Measurements from ENCODE around the gene SPEF2. TPM values are rescaled to one million over a fixed set of nuclear protein-coding genes. Genes with fewer than 3 reads are reported as not detected.

Gene SPEF2
- total RNA-seq, 1 donor from 2014 or later = 3.4 TPM

DNA sequence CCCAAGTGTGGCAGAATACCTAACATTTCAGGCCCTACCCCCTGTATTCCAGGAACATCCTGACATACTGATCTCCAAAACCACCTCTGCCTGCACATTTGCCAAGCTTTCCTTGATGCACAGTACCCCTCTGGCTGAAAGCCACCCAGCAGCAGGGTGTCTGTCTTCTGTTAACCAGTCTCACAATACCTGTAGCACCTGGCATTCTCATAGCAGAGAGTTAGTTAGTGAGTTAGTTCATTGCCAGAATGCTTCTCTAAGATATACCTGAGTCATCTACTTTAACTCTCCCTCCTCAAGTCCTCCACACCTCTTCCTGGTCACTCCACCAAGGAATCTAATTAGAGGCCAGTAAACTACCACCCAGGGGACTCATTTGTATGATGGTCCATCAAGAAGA is 192.9 kb downstream of the SPEF2 start:
- Mint-ChIP-seq H3K27ac (ENCODE audit: unreplicated experiment) (no peak overlapping the region), H3K4me1 (ENCODE audit: unreplicated experiment) (peaks cover 3% of the 10 kb centered on the region), H3K9me3 (ENCODE audit: unreplicated experiment) (no peaks in the 10 kb centered on the region), H3K36me3 (ENCODE audit: low read depth, unreplicated experiment) (no peaks in the 10 kb centered on the region), H3K27me3 (ENCODE audit: unreplicated experiment) (peaks cover 3% of the 10 kb centered on the region), H3K4me3 (ENCODE audit: unreplicated experiment) (no peak overlapping the region)
- DNase-seq (ENCODE audit: low spot score) = no peak
- TF ChIP-seq, protein P1, sequence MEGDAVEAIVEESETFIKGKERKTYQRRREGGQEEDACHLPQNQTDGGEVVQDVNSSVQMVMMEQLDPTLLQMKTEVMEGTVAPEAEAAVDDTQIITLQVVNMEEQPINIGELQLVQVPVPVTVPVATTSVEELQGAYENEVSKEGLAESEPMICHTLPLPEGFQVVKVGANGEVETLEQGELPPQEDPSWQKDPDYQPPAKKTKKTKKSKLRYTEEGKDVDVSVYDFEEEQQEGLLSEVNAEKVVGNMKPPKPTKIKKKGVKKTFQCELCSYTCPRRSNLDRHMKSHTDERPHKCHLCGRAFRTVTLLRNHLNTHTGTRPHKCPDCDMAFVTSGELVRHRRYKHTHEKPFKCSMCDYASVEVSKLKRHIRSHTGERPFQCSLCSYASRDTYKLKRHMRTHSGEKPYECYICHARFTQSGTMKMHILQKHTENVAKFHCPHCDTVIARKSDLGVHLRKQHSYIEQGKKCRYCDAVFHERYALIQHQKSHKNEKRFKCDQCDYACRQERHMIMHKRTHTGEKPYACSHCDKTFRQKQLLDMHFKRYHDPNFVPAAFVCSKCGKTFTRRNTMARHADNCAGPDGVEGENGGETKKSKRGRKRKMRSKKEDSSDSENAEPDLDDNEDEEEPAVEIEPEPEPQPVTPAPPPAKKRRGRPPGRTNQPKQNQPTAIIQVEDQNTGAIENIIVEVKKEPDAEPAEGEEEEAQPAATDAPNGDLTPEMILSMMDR (IDR thresholded peaks at IDR 0.05; ENCODE audit: unreplicated experiment) = no peak

GRCh38 chr5:35811108-35811741 is 193.6 kb downstream of the SPEF2 start:
- no peak overlapping the region for H3K27ac Mint-ChIP-seq (ENCODE audit: unreplicated experiment)
- H3K9me3 Mint-ChIP-seq (ENCODE audit: unreplicated experiment) = no peaks in the 10 kb centered on the region
- H3K27me3 Mint-ChIP-seq (ENCODE audit: unreplicated experiment) = peaks cover 3% of the 10 kb centered on the region
- H3K36me3 Mint-ChIP-seq (ENCODE audit: low read depth, unreplicated experiment) = no peaks in the 10 kb centered on the region
- no peak for DNase-seq (ENCODE audit: low spot score)
- peaks cover 3% of the 10 kb centered on the region for H3K4me1 Mint-ChIP-seq (ENCODE audit: unreplicated experiment)
- no peak overlapping the region for H3K4me3 Mint-ChIP-seq (ENCODE audit: unreplicated experiment)
- TF ChIP-seq, protein P1 (IDR thresholded peaks at IDR 0.05; ENCODE audit: unreplicated experiment) = no peak

- Mint-ChIP-seq H3K27ac (ENCODE audit: unreplicated experiment) (no peak overlapping the region), H3K9me3 (ENCODE audit: unreplicated experiment) (no peaks in the 10 kb centered on the region), H3K36me3 (ENCODE audit: low read depth, unreplicated experiment) (no peaks in the 10 kb centered on the region), H3K4me3 (ENCODE audit: unreplicated experiment) (no peak overlapping the region), H3K4me1 (ENCODE audit: unreplicated experiment) (no peaks in the 10 kb centered on the region), H3K27me3 (ENCODE audit: unreplicated experiment) (peaks cover 3% of the 10 kb centered on the region)
- TF ChIP-seq, protein P1 (IDR thresholded peaks at IDR 0.05; ENCODE audit: unreplicated experiment) = no peak
- DNase-seq (ENCODE audit: low spot score) = no peak
Measured at GRCh38 chr5:35813521-35813920, 195.9 kb downstream of the SPEF2 start.

GRCh38 chr5:35815089-35815936 is 197.7 kb downstream of the SPEF2 start:
- TF ChIP-seq, protein P1 (IDR thresholded peaks at IDR 0.05; ENCODE audit: unreplicated experiment) = peak; percentile 57
- Mint-ChIP-seq H3K27me3 (ENCODE audit: unreplicated experiment) (peaks cover 3% of the 10 kb centered on the region), H3K4me1 (ENCODE audit: unreplicated experiment) (no peaks in the 10 kb centered on the region), H3K9me3 (ENCODE audit: unreplicated experiment) (no peaks in the 10 kb centered on the region), H3K27ac (ENCODE audit: unreplicated experiment) (no peak overlapping the region), H3K36me3 (ENCODE audit: low read depth, unreplicated experiment) (no peaks in the 10 kb centered on the region), H3K4me3 (ENCODE audit: unreplicated experiment) (no peak overlapping the region)
- DNase-seq (ENCODE audit: low spot score) = peak; percentile 40

Measured in endothelial cell (in vitro differentiated cells).